ENCODE measurements around the gene CSF3R.

GRCh38 chr1:36420836-36421317, 61.8 kb downstream of the CSF3R start:
- peak; percentile 84 to 100 for TF ChIP-seq CTCF (conservative IDR thresholded peaks at IDR 0.05; ENCODE audit: low read depth in 2 of 2)
- no peak for TF ChIP-seq ZNF462 (CRISPR knock-in tag; IDR thresholded peaks at IDR 0.05)
- no peak for TF ChIP-seq EZH2 (IDR thresholded peaks at IDR 0.05; ENCODE audit: low read depth, unreplicated experiment)
- no peak for TF ChIP-seq REST (IDR thresholded peaks at IDR 0.05; ENCODE audit: unreplicated experiment)
- TF ChIP-seq CREB1 (CRISPR knock-in tag; IDR thresholded peaks at IDR 0.05; ENCODE audit: low read depth), result no peak
- TF ChIP-seq JUNB (IDR thresholded peaks at IDR 0.05; ENCODE audit: unreplicated experiment), result no peak
- TF ChIP-seq EZH2phosphoT487 (IDR thresholded peaks at IDR 0.05; ENCODE audit: unreplicated experiment), result no peak
- no peak for TF ChIP-seq STAT1 (IDR thresholded peaks at IDR 0.05; ENCODE audit: unreplicated experiment)
- TF ChIP-seq POLR2AphosphoS5 (IDR thresholded peaks at IDR 0.05; ENCODE audit: low read depth), result no peak
- no peak for TF ChIP-seq ZNF114 (CRISPR knock-in tag; IDR thresholded peaks at IDR 0.05)
- TF ChIP-seq NANOG (IDR thresholded peaks at IDR 0.05; ENCODE audit: borderline replicate concordance), result no peak
- no peak for TF ChIP-seq ZNF331 (CRISPR knock-in tag; IDR thresholded peaks at IDR 0.05; ENCODE audit: low read depth)
- TF ChIP-seq ETS1 (IDR thresholded peaks at IDR 0.05), result no peak
